A549 treated with GW870086 at 1 μM for 4 hours (cell line): Measurements from ENCODE around the gene RPS15. TPM values are rescaled to one million over a fixed set of nuclear protein-coding genes. Genes with fewer than 3 reads are reported as not detected.

ENCODE experiments used
- total RNA-seq: library from RNA; stranded (reverse); fragments of 200-300 nt; extraction: Qiagen RNA extraction; gene quantifications from 5 replicates; pipeline ENCODE4 v1.2.3, GENCODE V29; 2022; ENCODE audit warnings: low read depth

The RPS15 gene
- 1,763 to 2,099 TPM (median 1,850 TPM) in 5 replicates for total RNA-seq

DNA sequence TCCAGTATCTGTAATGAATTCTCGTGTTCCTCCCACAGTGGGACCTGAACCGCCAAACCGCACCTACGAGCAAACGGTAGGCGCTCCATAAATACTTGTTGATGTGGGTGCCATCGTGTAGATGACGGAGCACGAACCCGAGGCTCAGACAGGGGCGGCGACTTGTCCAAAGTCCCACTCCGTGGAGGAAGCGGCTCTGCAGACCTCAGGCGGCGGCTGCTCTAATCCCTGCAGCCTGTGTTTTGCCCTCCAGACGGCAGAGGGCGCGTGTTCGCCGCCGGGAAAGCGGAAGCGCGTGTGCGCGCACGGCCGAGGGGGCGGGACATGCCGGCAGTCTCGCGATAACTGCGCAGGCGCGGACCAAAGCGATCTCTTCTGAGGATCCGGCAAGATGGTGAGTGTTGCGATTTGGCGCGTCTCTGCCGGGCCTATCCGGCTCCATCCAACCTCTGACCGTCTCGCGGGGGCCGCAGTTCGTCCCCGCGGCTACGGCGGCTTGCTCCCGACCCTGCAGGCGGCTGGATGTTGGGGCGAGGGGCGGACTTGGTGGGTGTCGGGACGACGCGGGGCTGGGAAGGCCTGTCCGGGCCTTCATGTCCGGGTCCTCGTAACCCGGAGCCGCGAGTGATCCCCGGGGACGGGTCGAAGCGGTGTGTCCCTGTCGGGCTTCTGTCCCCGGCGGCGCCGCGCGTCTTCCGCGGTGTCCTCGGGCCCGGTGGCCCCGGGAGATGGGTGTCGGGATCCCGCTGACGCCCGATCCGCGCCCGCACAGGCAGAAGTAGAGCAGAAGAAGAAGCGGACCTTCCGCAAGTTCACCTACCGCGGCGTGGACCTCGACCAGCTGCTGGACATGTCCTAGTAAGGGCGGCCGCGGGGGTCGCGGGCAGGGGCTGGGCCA lies at the start of gene RPS15:
Gene RPS15, plus strand, starts transcription at position 362 of the 898 bp plus-strand sequence. Its CDS starts 30 bp downstream, at position 392.

GRCh38 chr19:1401138-1401888 lies 36.9 kb upstream of the RPS15 start, which contains the start of gene GAMT:
Gene GAMT, minus strand, starts transcription at chr19:1401542. Its CDS starts 66 bp downstream, at chr19:1401476.

DNA sequence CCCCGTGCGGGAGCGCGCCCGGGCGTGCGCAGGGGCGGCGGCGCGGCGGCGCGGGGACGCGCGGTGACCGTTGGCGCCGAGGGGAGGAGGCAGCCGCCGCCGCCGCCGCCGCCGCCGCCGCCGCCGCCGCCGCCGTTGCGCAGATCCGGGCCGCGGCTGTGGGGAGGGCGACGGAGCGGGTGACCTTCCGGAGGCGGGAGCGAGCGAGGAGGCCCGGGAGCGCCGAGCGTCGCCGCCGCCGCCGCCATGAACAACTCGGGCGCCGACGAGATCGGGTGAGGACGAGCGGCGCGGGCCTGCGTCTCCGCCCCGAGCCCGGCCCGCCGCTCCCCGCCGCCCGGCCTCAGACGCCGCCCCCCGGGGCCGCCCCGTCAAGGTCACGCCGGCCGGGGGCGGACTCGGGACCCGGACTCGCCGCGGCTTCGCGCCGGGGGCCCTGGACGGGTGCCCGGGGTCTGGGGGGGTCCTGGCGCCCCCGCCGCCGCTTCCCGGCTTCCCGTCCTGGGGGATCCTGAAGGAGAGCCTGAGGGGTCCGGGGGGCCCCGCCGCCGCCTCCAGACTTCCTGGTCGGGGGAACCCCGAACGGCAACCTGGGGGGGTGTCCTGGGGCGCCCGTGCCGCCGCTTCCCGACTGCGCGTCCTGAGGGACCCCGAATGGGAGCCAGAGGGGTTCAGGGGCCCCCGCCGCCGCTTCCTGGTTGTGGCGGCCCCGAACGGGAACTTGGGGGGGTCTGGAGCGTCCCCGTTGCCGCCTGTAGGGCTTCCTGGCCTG lies 30.5 kb upstream of the RPS15 start, which contains the start of gene DAZAP1:
Gene DAZAP1, plus strand, starts transcription at position 59 of the 772 bp plus-strand sequence. Its CDS starts 188 bp downstream, at position 247.

DNA sequence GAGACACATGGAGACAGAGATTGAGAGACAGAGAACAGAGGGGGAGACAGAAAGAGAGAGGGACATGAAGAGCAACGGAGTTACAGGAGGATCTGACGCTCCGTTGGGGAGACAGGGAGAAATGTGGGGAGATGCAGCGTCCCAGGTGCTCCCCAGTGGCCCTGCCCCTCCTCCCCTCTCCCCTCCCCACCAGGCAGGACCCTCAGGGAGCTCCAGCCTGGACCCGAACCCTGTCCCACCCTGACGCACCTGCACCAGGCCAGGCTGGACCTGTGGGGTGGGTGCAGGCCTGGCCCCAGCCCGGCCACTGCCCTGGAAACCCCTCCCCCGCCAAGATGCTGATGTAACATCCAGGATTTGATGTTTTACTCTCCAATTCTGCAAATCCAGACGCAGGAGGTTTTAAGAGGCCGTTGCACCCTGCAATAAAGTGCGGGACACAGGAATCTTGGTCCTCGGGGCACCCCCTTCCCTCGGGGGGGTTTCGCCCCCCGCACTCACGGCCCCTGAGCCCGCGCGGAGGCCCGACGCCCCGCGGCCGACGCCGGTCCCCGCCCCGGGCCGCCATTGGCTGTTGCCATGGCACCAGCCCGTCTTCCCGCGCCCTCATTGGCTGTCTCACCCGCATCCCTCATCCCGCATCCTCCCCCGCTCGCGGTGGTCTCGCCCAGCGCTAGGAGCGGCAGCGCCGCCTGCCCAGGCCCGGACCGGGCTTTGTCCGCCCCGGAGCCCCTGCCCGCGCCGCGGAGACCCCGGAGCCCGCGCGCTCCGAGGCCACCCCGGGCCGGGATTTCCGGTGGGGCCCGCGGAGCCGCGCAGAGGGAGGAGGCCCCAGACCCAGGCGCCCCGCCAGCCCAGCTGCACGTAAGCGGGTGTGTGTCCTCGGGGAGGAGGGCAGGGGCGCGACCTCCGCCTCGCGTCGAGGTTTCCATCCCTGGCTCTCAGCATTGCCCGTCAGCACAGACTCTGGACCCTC lies 11.6 kb downstream of the RPS15 start, which contains the start of gene APC2:
Gene APC2, plus strand, starts transcription at position 655 of the 976 bp plus-strand sequence. CDS start 2,881 bp downstream, outside the sequence.

DNA sequence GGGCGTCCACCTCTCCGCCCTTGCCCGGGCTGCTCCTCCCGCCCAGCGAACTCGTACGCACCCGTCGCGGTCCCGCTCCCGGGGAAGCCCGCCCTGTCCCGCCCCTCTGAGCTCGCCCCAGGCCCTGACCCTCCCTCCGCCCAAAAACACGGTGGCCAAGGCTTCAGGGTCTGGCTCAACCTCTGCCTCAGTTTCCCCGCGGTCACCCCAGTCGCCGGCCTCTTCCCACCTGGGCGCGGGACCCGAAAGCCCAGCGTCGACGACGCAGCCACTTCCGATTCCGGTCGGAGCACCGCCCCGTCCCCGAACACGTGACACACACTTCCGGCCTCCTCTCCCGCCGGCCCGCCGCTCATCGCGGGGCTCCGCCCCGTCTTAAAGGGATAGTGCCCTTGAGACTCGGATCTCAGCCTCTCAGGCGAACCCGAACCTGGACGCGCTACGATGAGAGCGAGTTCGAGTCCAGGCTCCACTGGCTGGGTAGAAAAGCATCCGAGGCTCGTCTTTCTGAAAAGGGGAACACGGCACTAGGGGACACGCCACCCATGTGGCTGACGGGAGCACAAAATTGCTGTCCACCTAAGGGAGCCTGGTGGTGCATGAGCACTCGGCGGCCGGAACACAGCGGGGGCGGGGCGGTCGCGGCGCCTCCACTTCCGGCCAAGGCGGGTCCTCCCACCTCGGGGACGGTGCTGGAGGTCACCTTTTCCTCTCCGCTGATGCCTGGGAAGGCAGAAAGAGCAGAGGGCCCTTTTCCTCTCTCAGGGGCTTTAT lies 40.9 kb downstream of the RPS15 start, which contains the start of gene C19orf25:
Gene C19orf25, minus strand, starts transcription at position 282 of the 774 bp plus-strand sequence. CDS start 312 bp downstream, outside the sequence.

Other genes starting within 250 kb of the RPS15 start
- gene STK11, start 232.6 kb upstream of the RPS15 start, total RNA-seq: 30.8 to 36.4 TPM (median 36.1 TPM) in 5 replicates
- 2.2 to 4.3 TPM (median 4.1 TPM) in 5 replicates for gene CBARP, start 200.4 kb upstream of the RPS15 start, total RNA-seq
- gene ATP5F1D, start 196.6 kb upstream of the RPS15 start, total RNA-seq: 99.5 to 201 TPM (median 159 TPM) in 5 replicates
- gene MIDN, start 189.8 kb upstream of the RPS15 start, total RNA-seq: 42.4 to 55.4 TPM (median 51.8 TPM) in 5 replicates
- gene CIRBP, start 169.1 kb upstream of the RPS15 start, total RNA-seq: 89.3 to 186 TPM (median 97.4 TPM) in 5 replicates
- gene FAM174C, start 162.9 kb upstream of the RPS15 start, total RNA-seq: 50.5 to 98.6 TPM (median 76.3 TPM) in 5 replicates
- 1.0 to 2.1 TPM (median 1.8 TPM) in 5 replicates for gene EFNA2, start 152.5 kb upstream of the RPS15 start, total RNA-seq
- gene NDUFS7, start 54.5 kb upstream of the RPS15 start, total RNA-seq: 66.2 to 78.7 TPM (median 77.7 TPM) in 5 replicates
- 30.9 to 45.1 TPM (median 41.7 TPM) in 5 replicates for gene GAMT, start 36.9 kb upstream of the RPS15 start, total RNA-seq
- gene DAZAP1, start 30.8 kb upstream of the RPS15 start, total RNA-seq: 77.1 to 108 TPM (median 103 TPM) in 5 replicates
- 1.1 to 2.3 TPM (median 2.0 TPM) in 5 replicates for gene APC2, start 11.7 kb downstream of the RPS15 start, total RNA-seq
- gene C19orf25, start 40.8 kb downstream of the RPS15 start, total RNA-seq: 10.7 to 19.4 TPM (median 16.7 TPM) in 5 replicates
- gene PCSK4, start 52.0 kb downstream of the RPS15 start, total RNA-seq: 0.42 to 1.9 TPM (median 1.0 TPM) in 5 replicates
- 4.3 to 6.8 TPM (median 4.4 TPM) in 5 replicates for gene REEP6, start 52.8 kb downstream of the RPS15 start, total RNA-seq
- 2.9 to 4.5 TPM (median 3.4 TPM) in 5 replicates for gene ADAMTSL5, start 74.6 kb downstream of the RPS15 start, total RNA-seq
- gene PLK5, start 85.7 kb downstream of the RPS15 start, total RNA-seq: not detected in 5 replicates
- 6.5 to 10.3 TPM (median 10.0 TPM) in 5 replicates for gene MEX3D, start 129.9 kb downstream of the RPS15 start, total RNA-seq
- gene MBD3, start 154.5 kb downstream of the RPS15 start, total RNA-seq: 31.2 to 53.0 TPM (median 45.3 TPM) in 5 replicates
- gene UQCR11, start 167.1 kb downstream of the RPS15 start, total RNA-seq: 105 to 212 TPM (median 178 TPM) in 5 replicates
- gene TCF3, start 214.2 kb downstream of the RPS15 start, total RNA-seq: 49.4 to 71.5 TPM (median 58.6 TPM) in 5 replicates